T47D (cell line): ENCODE data around the gene SPINT1.

Experiments used
- DNase-seq, 2 experiments: peaks; one replicate each; pipeline versions ENCODE4 v3.0.0 to v3.0.0-alpha.2; 2011 to 2012; ENCODE audit warnings: low read depth in 1 of 2, low spot score in 1 of 2
- JUND ChIP-seq: IDR thresholded peaks from 2 replicates; pipeline ENCODE4 v1.6.1; 2012; ENCODE audit warnings: low read depth
- in situ Hi-C: cut with HindIII; loops from 2 replicates; pipeline ENCODE4 v1.10.0; 2016; ENCODE audit warnings: low sequenced_read_pairs, low pct_unique_long_range_greater_than_20kb

The SPINT1 gene

DNA sequence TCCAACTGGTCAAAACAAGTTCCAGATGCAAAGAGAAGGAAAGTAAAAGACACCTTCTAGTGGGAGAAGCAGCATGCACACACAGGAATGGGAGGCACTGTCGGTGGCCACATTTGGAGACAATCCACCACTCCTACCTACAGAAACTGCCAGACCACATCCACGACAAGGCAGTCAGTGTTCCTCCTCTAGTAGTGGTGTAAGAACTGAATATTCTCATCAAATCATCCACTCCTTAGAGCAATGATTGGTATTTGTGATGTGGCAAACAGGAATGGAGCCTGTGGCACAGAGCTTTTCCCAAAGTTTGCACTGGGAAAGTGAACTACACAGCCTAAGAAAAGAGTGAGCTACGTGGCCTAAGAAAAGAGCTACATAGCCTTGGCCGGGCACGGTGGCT, 5.1 kb upstream of the SPINT1 start:
- in situ Hi-C loops = no loop called here
- no peak for DNase-seq
- TF ChIP-seq JUND = no peak

DNA sequence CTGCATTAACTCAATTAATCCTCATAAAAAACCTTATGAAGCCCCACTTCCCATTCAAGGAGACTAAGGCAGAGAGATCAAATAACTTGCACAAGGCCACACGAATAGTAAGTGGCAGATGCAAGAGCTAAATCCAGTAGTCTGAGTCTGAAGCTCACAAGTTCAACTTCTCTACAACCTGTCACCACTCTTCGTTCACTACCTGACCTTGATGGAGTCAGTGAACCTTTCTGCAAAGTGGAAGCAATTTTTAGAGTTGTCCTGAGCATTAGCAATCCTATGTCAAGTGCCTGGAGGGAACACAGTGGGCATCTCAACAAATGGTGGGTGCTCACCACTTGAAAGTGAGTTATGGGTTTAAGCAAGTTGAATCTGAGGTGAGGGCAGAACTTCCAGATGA, 2.1 kb upstream of the SPINT1 start:
- no peak for DNase-seq
- no peak for TF ChIP-seq JUND
- in situ Hi-C loops = no loop called here

DNA sequence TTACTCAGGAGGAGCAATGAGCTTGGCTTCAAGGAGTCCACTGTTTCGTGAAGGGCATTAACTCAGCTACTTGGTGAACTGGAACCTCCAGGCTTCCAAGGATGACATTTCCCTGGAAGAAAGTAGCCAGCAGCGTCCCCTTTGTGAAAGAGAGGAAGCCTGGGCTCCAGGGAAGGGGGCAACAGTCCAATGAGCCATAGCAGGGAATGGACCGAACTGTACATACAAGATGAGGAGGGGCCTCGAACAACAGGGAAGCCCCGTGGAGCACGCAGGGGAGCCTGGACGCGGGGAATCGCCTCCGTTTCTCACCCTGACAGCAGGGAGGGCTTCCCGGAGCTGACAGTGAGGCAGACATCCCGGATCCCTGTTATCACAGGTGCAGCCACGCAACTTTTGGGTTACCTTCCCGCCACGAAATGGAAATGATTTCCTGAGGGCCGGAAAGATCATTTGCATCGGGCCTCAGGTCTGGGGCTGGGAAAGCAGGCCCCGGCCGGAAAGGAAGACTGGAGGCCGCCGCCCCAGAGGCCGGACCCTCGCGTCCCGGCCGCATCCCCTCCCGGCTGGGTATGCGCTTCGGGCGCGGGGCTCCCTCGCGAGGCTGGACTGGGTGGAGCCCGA, 475 bp upstream of the SPINT1 start:
- in situ Hi-C loops = no loop called here
- no peak for TF ChIP-seq JUND
- DNase-seq = no peak

DNA sequence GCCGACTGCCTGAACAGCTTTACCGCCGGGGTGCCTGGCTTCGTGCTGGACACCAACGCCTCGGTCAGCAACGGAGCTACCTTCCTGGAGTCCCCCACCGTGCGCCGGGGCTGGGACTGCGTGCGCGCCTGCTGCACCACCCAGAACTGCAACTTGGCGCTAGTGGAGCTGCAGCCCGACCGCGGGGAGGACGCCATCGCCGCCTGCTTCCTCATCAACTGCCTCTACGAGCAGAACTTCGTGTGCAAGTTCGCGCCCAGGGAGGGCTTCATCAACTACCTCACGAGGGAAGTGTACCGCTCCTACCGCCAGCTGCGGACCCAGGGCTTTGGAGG, 815 bp downstream of the SPINT1 start:
- no peak for DNase-seq
- in situ Hi-C loops = no loop called here
- TF ChIP-seq JUND = no peak

DNA sequence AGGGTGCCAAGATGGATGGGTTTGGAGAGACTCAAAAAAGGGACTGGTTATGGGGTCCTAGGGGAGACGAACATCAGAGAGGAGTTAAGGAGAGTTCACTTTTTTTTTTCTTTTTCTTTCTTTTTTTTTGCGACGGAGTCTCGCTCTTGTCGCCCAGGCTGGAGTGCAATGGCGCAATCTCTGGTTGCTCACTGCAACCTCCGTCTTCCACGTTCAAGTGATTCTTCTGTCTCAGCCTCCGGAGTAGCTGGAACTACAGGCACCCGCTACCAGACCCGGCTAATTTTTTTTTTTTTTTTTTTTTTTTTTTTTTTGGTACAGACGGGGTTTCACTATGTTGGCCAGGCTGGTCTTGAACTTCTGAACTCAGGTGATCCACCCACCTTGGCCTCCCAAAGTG, 1.2 kb downstream of the SPINT1 start:
- in situ Hi-C loops = no loop called here
- no peak for DNase-seq
- no peak for TF ChIP-seq JUND

DNA sequence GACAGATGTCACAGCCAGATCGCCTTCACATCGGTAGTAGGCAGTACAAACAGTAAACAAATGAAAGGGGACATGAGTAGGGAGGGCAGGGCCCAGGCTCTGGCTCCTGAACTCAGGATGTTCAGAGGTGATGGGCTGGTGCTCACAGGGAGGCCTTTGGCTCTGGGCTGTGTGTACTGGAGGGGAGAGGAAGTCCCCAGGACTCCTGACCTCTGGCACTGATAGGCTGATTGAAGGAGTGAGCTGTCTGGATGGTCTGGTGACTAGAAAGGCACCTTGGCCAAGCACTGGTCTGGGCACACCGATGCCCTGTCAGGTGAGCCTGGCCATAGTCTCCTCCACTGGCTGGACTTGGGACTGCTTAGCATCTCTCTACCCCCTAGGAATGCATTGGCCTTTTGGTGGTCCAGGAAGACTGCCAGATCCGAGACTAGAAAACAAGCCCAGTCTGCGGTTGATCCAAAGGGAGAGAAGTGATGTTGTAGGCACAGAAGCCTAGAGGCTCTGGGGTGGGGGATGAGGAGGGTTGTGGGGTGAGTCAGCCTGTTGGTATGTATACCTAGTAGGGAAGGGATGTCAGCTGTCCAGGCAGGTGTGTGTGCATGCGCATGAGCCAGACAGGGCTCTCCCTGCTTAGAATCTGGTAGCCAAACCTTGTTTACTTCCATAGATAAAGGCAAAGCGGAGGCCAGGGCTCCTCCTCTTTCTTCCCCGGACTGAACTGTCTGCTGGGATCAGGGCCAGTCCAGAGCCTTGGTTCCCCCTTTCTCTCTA, 1.9 kb downstream of the SPINT1 start:
- peak; percentile 97 for TF ChIP-seq JUND
- peak; percentile 79 to 96 for DNase-seq
- in situ Hi-C loops = no loop called here

DNA sequence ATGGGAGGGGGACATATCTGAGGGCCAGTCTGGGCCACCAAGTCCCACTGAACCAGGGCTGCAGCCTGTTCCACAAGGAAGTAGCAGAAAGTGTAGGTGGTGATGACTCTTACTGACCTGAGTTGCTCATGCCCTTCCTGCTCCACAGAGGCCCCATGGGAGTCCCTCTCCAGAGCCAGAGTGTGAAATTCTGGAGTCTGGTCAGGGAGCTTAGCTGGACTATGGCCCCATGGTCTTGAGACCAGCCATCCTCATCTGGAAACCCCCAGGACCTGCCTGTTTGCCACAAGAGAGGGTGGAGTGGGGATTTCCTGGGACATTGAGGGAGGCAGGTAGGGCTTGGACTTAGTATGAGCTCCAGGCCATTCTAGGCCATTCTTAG, 3.0 kb downstream of the SPINT1 start:
- in situ Hi-C loops = no loop called here

DNA sequence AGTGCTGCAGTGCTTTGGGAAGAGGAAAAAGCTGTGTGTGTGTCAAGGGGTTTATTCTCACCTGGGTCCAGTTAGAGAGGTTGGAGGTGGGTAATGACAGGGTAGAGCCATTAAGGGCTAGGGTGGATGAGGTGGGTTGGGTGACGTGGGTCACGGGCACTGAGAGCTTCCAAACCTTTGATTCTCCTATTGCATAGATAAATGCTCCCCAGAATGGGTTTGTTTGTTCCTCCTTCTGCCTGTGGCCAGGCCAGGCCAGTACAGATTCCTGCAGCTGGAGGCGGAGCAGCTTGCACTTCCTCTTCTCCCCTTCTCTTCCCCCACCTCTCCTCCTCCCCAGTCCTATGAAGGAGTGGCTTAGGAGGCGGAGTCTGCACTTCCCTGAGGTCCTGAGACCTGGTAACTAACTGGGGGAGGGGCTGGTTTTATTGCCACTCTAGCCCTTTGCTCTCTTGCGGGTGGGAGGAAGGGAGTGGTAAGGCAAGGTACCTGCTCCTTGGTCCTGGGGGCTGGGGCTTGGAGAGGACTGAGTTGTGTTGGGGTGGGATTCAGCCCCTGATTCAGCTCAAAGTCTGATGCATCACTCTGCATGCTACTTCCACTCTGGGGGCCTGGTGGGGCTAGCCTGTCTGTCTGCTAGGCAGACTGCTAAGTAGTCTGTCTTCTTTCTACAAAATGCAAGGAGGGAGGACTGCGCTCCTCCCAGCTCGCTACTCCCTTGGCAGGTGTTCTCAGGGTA, 3.5 kb downstream of the SPINT1 start:
- in situ Hi-C loops = no loop called here
- peak; percentile 74 to 96 for DNase-seq
- TF ChIP-seq JUND = no peak

More for the DNA sequence above, 3.0 kb downstream of the SPINT1 start:
- no peak for TF ChIP-seq JUND
- no peak for DNase-seq

DNA sequence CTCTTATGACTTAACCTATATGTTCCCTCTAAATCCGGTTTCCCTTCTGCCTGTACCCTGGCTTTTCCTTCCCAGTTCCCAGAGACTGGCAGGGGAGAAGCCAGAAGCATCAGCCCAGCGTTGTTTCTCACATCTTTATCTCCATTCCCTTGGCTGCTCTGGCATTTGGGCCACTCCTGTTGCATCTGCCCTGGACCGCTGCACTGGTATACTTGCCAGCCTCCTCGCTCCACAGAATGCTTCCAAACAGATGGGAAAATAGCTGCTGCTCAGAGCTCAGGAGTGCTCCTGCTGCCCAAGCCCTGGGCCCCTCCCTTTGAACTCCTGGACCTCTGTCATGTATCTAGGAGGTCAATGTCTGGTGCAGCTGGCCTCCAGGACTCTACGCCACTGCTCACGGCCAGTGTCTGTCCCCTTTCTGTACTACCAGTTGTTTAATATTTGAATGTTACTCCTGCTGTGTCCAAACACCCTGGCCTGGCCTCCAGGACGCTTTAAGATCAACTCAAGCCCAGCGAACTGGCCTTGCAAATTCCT, 6.8 kb downstream of the SPINT1 start:
- in situ Hi-C loops = no loop called here
- no peak for TF ChIP-seq JUND
- no peak for DNase-seq

DNA sequence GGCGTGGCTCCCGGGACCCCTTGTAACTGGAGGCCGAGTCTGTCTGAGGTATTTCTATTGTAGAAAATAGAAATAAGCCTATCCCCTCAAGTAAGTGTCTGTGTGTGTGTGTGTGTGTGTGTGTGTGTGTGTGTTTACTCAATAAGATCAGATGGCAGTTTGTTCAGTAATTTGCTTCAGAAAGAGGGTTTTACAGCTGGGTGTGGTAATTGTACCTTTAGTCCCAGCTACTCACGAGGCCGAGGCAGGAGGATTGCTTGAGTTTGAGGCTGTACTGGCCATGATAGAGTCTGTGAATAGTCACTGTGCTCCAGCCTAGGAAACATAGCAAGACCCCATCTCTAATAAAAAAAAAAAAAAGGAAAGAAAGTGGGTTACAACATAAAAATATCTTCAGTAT, 8.7 kb downstream of the SPINT1 start:
- DNase-seq = no peak
- no peak for TF ChIP-seq JUND
- in situ Hi-C loops = no loop called here

DNA sequence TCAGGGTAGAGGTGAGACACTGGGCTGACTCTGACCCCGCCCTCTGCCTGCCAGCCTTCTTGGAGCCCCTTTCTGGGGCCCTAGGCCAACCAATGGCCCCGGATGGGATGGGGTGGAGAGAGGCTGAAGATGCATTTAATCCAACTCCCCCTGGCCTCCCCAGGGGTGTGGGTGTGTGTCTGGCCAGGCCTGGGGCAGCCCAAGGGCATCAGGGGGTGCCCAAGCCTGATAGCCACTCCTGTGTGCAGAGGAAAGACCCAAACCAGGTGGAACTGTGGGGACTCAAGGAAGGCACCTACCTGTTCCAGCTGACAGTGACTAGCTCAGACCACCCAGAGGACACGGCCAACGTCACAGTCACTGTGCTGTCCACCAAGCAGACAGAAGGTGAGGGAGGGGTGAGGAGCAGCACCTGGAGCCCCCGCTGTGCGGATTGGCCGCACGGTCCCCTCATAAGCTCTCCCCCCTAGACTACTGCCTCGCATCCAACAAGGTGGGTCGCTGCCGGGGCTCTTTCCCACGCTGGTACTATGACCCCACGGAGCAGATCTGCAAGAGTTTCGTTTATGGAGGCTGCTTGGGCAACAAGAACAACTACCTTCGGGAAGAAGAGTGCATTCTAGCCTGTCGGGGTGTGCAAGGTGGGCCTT, 9.5 kb downstream of the SPINT1 start:
- no peak for DNase-seq
- TF ChIP-seq JUND = no peak
- in situ Hi-C loops = no loop called here

DNA sequence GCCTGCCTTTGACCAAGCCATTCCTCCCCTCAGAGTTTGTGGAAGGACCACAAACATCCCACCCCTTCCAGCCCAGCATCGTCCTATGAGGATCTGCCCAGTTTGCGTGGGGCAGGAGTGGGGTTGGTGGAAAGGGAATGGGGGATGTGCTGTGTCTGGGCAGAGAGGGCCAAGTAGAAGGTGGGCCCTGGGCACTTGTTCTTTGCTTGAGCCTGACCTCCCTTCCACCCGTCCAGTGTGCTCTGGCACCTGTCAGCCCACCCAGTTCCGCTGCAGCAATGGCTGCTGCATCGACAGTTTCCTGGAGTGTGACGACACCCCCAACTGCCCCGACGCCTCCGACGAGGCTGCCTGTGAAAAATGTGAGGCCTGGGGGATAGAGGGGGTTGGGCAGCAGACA, 10.3 kb downstream of the SPINT1 start:
- in situ Hi-C loops = no loop called here
- TF ChIP-seq JUND = no peak
- no peak for DNase-seq
